Activated CD4-positive, CD25-positive, alpha-beta regulatory T cell treated with anti-CD3 and anti-CD28 coated beads, Interleukin-2, amount 50 U/mL, for 72 hours (primary cell): ENCODE results near the gene ARMC7.
A peak's percentile ranks its signal among the peaks of the same experiment; 100 is the strongest.
"Not testable (repeated sequence)": the region's sequence is repeated elsewhere in the genome, so short reads cannot be mapped to it uniquely, and the experiment has no call there.

Experiments
- DNase-seq: peaks from one replicate; pipeline ENCODE4 v3.0.0; 2021

The ARMC7 gene

GRCh38 chr17:75103601-75104554, 5.9 kb upstream of the ARMC7 start:
- DNase-seq = no peak

DNA sequence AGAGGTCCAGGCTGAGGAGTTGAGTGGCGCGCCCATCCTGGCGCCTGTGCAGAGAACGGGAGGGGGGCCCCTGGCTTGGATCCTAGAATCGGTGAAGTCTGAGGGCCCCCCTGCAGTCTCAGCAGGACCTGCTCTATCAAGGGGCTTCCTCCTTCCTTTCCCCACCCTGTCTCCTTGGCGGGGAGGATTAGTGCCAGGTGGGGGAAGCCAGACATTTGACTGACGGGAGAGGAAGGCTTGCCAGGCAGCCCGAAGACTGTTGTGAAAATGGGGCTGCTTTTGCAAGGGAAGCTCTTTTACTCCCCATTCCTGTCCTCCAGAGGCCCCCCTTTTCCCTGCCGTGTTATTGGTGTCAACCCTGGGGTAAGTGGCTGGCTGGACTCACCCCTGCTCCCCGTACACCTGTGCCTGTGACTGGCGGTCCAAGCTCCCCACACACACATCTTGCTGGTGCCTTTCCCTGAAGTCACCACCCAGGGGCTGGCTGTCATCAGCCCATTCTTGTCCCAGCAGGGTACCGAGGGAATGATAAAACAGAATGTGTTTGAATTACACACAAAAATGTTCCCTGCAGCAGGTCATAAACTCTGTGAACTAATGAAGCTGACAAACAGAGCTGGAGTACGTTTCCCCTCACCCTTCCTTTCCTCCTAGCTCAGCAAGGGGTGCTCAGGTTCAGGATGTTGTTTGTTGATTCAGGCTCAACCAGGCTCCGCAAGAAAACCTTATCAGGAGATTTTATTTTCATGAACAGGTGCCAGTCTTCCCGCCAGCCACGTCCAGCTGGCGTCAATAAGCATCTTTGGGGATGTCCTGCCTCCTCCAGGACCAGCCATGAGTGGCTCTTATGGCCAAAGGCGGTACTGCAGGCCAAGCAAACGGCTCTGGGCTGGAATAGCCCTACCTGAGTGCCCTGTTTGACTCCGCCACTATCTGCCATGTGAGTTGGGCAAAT, 4.4 kb upstream of the ARMC7 start:
- no peak for DNase-seq

DNA sequence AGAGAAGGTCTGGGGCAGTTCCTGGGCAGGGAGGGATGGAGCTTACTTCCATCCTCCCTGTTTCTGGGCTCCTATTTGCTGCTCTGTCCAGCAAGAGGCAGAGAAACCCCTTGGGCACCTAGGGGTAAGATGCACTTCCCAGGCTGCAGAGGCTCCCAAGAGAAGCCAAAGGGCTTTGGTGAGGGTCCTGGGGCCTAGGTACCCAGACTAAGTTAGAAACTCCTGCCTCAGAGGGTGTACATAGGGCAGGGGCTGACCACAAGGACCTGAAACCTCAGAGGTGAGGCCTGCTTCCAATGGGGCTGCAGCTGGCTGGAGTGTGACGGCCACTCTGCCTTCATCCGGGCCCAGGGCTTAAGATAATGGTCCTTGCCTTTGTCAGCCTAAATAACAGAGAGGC, 1.6 kb upstream of the ARMC7 start:
- no peak for DNase-seq

- no peak for DNase-seq
These were observed 743 bp upstream of the ARMC7 start for GRCh38 chr17:75109046-75109406.

DNA sequence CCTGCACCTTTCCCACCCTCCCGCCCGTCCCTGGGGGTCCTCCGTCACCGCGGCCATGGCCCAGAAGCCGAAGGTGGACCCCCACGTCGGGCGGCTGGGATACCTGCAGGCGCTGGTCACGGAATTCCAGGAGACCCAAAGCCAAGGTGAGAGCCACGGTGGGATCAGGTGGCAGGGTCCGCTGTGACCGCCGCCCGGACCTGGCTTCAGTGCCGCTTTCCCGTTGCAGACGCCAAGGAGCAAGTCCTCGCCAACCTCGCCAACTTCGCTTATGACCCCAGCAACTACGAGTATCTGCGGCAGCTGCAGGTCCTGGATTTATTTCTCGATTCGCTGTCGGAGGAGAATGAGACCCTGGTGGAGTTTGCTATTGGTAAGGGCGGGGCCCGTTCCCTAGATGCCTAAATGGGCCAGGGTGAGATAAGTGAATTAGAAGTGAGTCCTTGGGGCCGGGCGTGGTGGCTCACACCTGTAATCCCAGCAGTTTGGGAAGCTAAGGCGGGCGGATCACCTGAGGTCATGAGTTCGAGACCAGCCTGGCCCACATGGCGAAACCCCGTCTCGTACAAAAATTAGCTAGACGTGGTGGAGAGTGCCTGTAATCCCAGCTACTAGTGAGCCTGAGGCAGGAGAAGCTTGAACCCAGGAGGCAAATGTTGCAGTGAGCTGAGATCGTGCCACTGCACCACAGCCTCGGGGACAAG, 617 bp downstream of the ARMC7 start:
- DNase-seq = peak; percentile 39

GRCh38 chr17:75111777-75112335, 2.1 kb downstream of the ARMC7 start:
- DNase-seq = no peak

- DNase-seq = peak; percentile 84
These were observed 4.2 kb downstream of the ARMC7 start for GRCh38 chr17:75113798-75114551.

- DNase-seq = no peak
These were observed 5.0 kb downstream of the ARMC7 start for GRCh38 chr17:75114552-75115314.

DNA sequence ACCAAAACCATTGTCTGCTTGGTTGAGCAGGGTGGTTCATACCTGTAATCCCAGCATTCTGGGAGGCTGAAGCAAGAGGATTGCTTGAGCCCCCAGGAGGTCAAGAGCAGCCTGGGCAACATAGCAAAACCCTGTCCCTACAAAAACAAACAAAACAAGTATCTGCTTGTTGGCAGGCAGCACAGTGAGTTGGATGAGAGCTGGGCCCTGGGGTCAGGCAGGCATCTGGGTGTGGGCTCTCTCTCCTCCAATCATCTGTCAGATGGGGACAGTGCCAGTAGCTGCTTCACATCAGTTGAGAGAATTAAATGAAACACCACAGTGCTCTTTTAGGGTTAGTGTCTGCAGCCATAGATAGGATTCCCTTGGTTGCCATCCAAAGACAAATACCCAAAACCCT, 5.8 kb downstream of the ARMC7 start:
- DNase-seq = no peak

- no peak for DNase-seq
These were observed 7.0 kb downstream of the ARMC7 start for GRCh38 chr17:75116737-75117136.

- DNase-seq = no peak
These were observed 8.5 kb downstream of the ARMC7 start for GRCh38 chr17:75118307-75118706.

DNA sequence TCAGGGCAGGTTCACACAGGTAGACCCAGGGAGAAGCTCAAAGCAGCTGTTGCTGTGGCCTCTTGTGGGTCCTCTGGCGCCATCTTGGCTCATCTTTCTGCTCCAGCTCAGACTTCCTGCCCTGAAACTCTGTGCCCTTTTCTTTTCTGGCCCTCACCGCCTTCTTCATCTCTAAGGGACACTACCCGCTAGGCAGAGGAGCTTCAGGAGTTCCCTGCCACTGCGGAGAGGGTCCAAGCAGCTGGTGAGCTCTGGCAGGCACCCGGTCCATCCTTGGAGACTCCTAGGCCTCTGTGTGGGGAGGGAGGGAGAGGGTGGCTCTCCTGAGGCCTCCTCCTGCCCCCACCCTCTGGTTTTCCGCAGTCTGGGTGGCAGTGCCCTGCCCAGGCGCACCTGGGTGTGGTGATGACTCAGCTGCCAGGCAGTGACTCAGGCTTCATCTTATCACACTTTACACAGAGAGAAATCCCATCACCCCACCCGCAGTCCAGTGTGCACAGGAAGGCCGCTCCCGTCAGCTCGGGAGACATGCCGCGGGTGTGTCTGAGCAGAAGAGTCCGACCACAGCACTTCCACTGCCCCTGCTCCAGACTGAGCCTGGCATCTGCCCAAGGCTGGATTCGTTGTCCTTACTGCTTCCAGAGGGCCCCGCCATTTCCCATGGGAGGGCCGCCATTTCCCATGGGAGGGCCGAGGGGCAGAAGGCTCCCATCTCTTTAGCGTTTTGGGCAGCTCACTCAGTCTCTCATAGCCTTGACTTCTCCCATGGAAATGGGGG, 14.5 kb downstream of the ARMC7 start:
- DNase-seq = peak; percentile 70

DNA sequence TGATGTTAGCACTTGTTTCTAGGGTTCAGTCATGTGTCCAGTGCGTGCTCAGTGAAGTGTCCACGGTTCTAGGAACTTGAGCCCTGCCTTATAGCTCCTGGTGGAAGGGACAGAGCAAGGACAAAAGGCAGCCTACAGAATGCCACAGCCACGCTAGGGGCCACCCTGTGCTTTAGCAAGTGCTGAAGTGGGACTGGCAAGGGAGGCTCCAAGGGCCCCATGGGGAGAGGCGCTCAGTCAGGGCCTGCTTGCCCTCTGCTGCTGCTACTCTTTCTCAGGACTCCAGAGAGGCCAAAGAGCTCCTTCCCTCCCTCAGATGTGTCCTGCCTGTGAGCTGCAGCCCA, 15.0 kb downstream of the ARMC7 start:
- no peak for DNase-seq

- no peak for DNase-seq
These were observed 16.2 kb downstream of the ARMC7 start for GRCh38 chr17:75125984-75126383.

- DNase-seq = no peak
These were observed 17.2 kb downstream of the ARMC7 start for GRCh38 chr17:75126954-75127353.

DNA sequence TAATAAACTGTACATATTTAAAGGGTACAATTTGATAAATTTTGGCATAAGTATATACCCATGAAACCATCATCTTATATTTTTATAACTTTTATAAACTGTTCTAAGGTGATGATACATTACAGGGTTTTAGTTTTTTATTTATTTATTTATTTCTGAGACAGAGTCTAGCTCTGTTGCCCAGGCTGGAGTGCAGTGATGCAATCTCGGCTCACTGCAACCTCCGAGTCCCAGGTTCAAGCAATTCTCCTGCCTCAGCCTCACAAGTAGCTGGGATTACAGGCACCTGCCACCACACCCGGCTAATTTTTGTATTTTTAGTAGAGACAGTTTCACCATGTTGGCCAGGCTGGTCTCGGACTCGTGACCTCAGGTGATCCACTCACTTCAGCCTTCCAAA, 18.2 kb downstream of the ARMC7 start:
- not testable (repeated sequence) for DNase-seq

GRCh38 chr17:75128694-75129505, 19.1 kb downstream of the ARMC7 start:
- no peak for DNase-seq

DNA sequence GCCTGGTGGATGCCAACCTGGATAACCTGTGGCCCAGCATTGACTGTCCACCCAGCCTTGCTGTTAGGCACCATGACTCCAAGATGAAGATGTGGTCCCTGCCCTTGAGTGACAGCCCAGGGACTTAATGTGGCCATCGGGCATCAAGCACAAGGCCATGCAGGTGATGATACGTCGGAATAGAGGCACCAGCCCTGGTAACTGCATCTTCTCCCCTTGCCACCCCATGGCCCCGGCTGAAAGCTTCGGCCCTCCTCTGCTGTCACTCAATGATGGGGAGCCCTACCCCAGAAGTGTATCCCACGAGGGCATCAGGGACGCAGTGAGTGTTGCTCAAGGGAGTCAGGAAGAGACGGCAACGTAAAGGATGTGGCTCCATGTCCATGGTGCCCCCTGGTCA, 19.8 kb downstream of the ARMC7 start:
- DNase-seq = no peak

DNA sequence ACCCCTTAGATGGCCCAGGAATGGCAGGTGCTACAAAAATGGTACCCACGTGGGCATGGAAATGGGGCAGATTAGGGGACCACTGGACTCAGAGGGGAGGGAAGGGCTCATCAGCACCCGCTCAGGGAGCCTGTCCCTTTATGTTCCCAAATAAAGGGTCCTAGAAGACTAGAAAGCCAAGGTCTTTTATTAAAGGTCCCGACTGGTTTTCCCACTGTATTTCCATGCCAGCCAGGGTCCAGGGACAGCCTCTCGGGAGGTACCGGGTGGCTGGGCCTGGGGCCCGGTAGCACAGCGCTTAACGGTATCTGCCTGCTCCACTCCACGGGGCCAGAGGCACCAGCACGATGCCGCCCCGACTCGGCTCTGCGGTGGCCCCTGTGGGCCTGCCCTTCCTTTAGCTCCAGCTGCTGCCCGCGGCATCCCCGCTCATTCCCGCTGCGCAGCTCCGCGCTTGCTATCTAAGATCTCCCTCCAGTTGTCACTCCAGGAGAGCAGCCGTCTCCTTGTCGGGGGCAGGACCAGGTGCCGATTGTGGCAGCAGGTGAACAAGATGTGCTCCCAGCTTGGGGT, 20.4 kb downstream of the ARMC7 start:
- DNase-seq = no peak
